ENCODE results near the gene IGF1.

DNA sequence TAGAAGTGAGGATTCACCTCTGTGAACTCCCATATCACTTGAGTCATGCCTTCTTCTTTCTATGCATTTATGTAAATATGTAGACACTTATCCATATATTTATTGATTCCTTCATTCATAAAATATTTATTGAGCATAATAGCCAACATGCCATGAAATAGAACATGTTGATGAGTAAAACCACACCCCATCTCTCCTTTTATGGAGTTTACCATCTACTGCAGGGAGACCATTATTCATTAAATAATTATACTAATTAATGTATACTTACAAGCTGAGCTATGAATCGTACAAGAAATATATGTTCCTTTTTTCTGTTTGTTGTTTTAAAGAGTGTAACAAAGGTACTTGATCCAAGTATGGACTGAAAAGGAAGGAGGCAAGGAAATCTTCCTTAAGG, 17.4 kb upstream of the IGF1 start:
- TF ChIP-seq, protein P1, sequence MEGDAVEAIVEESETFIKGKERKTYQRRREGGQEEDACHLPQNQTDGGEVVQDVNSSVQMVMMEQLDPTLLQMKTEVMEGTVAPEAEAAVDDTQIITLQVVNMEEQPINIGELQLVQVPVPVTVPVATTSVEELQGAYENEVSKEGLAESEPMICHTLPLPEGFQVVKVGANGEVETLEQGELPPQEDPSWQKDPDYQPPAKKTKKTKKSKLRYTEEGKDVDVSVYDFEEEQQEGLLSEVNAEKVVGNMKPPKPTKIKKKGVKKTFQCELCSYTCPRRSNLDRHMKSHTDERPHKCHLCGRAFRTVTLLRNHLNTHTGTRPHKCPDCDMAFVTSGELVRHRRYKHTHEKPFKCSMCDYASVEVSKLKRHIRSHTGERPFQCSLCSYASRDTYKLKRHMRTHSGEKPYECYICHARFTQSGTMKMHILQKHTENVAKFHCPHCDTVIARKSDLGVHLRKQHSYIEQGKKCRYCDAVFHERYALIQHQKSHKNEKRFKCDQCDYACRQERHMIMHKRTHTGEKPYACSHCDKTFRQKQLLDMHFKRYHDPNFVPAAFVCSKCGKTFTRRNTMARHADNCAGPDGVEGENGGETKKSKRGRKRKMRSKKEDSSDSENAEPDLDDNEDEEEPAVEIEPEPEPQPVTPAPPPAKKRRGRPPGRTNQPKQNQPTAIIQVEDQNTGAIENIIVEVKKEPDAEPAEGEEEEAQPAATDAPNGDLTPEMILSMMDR (IDR thresholded peaks at IDR 0.05): no peak
- TF ChIP-seq POLR2A (IDR thresholded peaks at IDR 0.05): no peak
